ENCODE data around the gene AGPAT3.

DNA sequence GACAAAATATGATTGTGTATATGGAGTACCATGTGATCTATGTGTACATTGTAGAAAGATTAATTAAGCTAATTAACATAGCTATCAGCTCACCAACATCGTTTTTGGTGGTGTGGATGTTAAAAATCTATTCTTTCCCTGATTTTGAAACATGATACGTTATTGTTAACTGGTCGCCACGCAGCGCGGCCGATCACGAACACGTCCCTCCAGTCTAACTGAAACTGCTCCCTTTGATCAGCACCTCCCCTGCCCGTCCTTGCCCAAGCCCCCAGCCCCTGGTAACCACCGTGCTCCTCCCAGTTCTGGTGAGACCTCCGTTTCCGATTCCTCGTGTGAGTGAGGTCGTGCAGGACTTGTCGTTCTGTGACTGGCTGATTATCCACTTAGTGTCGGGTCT is 67.0 kb downstream of the AGPAT3 start:
- TF ChIP-seq, protein P1, sequence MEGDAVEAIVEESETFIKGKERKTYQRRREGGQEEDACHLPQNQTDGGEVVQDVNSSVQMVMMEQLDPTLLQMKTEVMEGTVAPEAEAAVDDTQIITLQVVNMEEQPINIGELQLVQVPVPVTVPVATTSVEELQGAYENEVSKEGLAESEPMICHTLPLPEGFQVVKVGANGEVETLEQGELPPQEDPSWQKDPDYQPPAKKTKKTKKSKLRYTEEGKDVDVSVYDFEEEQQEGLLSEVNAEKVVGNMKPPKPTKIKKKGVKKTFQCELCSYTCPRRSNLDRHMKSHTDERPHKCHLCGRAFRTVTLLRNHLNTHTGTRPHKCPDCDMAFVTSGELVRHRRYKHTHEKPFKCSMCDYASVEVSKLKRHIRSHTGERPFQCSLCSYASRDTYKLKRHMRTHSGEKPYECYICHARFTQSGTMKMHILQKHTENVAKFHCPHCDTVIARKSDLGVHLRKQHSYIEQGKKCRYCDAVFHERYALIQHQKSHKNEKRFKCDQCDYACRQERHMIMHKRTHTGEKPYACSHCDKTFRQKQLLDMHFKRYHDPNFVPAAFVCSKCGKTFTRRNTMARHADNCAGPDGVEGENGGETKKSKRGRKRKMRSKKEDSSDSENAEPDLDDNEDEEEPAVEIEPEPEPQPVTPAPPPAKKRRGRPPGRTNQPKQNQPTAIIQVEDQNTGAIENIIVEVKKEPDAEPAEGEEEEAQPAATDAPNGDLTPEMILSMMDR (IDR thresholded peaks at IDR 0.05), result no peak
- TF ChIP-seq POLR2A (IDR thresholded peaks at IDR 0.05), result no peak

Measured in esophagus squamous epithelium (tissue), 4 donors.